GM21723 (cell line): ENCODE results near the gene UBE2D1.

ENCODE experiments used
- ATAC-seq: cut with Tn5 transposase; IDR thresholded peaks from one replicate; pipeline ENCODE4 v1.9.1; 2021; ENCODE audit warnings: mild to moderate bottlenecking, moderate library complexity; ENCODE audit not compliant: unreplicated experiment

The UBE2D1 gene

DNA sequence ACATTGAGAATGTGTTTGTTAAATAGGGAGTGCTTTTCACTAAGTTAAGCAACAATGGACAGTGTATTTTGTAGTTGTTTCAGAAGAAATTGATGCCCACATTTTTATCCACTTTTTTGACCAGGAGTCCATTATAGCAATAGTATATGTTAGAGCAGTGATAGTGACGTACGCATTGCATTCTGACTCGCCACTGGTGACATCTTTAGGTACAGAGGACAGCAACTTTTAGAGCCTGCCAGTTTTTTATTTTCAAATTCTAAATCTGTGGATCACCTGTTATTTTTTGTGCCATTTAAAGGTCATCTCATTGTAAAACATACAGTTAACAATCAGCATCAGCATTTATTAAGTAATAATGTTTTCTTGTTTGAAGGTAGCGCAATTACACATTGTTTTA, 1.4 kb downstream of the UBE2D1 start:
- ATAC-seq = no peak

GRCh38 chr10:58341422-58341821, 6.6 kb downstream of the UBE2D1 start:
- no peak for ATAC-seq

DNA sequence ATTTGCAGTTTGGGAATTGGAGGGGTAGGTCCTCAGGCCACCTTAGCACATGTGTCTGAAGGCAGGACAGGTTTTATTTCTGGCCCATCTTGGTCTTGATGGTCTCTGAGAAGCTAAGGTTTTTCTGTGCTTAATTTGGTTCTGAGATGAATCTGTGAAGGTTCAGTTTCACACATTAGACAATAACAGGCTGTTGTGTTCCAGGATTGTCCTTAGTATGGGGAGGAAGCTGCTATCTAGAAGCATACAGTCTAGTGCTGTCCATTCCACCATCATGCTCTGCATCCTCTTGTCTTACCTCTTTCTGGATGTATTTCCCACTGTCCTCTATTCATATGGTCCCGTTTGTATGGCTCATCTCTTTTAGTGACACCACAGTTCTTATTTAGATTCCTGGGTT, 7.1 kb downstream of the UBE2D1 start:
- no peak for ATAC-seq

GRCh38 chr10:58347967-58348366, 13.2 kb downstream of the UBE2D1 start:
- no peak for ATAC-seq

DNA sequence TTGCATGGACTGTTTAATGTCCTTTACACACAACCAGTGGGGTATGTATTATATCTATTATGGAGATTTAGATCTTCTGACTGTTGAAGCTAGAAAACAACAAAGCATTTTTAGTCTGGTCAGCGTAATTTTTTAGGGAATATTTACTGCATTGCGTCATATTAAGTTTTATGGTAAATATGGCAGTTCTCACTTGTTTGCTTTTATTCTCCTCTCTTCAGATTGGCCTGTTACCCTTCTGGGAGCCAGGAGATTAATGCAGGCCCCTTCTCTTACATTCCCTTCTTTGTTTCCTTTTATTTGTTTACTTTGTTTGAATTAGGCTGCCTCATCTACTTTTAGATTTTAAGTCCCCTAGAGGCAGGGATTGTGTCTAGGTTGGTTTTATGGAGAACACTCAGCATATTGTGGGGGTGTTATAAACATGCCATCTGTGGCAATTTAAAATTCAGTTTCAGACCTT, 13.8 kb downstream of the UBE2D1 start:
- ATAC-seq = no peak

- no peak for ATAC-seq
These were observed 15.2 kb downstream of the UBE2D1 start for GRCh38 chr10:58350023-58350422.

DNA sequence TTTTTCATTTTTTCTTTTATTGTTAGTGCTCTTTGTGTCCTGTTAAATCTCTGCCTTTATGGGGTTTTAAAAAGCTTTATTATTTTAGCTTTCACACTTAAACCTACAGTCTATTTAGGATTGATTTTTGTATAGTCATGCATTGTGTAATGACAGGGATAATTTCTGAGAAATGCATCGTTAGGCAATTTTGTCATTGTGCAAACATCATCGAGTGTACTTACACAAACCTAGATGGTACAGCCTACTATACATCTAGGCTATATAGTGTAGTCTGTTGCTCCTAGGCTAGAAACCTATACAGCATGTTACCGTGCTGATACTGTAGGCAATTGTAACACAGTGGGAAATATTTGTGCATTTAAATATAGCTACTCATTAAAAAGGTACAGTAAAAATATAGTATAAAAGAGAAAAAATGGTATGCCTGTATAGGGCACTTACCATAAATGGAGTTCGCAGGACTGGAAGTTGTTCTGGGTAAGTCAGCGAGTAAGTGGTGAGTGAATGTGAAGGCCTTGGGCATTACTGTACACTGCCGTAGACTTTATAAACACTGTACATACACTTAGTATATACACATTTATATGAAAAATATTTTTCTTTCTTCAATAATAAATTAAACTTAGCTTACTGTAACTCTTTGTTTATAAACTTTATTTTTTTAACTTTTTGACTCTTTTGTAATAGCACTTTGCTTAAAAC, 16.0 kb downstream of the UBE2D1 start:
- no peak for ATAC-seq

GRCh38 chr10:58351616-58352578, 17.1 kb downstream of the UBE2D1 start:
- ATAC-seq = no peak

- no peak for ATAC-seq
These were observed 18.3 kb downstream of the UBE2D1 start for GRCh38 chr10:58352956-58353610.

- no peak for ATAC-seq
These were observed 21.9 kb downstream of the UBE2D1 start for GRCh38 chr10:58356756-58357155.

- ATAC-seq = no peak
These were observed 23.6 kb downstream of the UBE2D1 start for GRCh38 chr10:58358314-58358933.

DNA sequence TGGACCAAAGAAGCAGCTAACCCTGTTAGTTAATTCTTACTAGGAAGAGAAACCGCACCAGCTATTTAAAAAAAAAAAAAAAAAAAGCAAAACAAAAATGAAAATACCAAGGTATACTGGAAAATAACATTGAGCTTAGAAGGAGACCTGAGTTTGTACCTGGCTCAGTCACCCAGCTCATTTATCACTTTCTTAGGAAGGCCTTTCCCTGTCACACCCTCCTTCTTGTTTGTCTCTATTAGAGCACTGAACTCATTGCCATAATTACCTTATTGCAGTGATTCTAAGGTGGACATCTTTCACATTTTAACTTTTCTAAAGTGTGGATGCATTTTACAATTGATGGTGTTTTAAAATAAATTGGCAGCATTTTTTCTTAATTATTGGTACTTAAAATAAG, 24.1 kb downstream of the UBE2D1 start:
- no peak for ATAC-seq

DNA sequence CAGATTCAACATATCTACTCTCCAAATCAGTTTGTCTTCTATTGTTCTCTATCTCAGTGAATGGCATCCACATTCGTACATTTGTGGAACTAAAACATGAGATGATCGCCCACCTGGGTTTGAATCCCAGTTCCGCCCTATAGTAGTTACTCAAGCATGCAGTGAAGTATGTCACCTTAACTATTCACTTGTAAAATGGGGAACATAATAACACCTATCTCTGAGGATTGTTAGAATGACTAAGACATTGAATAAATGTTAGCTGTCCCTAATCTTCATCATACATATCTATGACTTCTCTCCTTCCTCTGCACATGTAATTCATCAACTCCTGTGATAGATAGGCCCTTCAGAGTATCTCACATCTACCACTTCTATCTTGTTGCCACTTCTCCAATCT, 24.7 kb downstream of the UBE2D1 start:
- no peak for ATAC-seq

DNA sequence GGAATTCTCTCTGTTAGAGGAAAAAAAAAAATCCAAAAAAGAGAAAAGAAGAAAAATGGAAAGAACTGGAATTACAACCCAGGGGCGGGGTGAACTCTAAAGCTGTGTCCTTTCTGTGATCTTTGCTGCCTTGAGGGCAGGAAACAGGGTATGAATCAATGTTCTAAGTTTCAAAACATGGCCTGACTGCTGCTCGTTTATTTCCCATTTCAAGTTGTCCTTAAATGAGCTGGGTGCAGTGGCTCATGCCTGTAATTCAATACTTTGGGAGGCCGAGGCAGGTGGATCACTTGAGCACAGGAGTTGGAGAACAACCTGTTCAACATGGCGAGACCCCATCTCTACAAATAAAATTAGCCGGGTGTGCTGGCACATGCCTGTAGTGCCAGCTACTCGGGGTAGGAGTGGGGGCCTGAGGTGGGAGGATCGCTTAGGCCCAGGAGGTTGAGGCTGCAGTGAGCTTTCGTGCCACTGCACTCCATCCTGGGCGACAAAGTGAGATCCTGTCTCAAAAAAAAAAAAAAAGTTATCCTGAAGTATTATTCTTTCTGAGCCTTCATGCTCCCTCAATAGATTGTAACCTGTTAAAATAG, 25.7 kb downstream of the UBE2D1 start:
- no peak for ATAC-seq

GRCh38 chr10:58361353-58361752, 26.5 kb downstream of the UBE2D1 start:
- no peak for ATAC-seq

DNA sequence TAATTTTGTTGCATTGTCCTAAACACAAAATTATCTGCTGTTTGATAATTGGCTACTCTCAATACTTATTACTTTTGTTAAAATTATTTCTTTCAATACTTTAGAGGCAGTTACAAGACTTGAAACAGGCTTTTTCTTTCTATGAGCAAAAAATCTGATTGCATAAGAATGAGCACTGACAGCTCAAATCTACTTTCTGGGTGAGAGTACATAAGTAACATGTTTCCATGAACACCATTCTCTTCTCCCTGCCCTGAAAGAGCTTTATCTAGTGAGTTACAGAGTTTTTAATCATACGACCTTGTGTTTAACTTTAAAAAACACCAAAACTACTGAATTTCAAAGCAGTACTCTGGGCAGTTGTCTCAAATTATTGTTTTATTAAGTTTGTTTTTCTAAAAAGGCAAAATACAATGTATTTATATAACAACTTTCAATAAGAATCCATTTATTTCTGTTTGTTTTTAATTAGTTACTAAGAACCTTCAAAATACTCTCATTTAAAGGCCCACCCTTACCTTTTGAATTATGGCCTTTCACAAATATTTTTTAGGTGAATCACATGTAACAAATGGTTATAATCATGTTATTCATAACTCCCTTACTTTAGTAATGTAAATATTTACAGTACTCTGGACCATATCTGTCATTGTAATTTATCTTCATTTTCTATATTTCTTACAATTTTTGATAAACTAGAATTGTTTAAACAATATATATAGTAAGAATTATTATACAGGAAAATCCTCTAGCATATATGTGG, 27.4 kb downstream of the UBE2D1 start:
- ATAC-seq = no peak

DNA sequence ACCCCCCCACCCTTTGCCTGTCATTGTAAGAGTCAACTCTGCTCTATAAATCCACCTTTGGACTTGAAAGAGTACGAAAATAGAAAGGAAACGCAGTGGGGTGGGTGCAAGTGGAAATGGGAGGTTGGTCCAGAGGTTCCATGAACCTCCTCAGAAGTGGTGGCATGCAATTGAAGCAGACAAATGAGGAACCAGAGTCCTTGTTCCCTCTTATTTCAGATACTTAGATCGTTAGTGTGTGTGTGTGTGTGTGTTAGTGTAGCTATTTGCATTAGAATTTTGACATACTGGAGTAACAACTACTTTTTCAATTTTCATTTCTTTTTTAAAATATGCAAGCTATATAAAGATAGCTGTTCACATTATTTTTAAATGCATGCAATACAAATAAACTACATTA, 32.3 kb downstream of the UBE2D1 start:
- ATAC-seq = no peak

DNA sequence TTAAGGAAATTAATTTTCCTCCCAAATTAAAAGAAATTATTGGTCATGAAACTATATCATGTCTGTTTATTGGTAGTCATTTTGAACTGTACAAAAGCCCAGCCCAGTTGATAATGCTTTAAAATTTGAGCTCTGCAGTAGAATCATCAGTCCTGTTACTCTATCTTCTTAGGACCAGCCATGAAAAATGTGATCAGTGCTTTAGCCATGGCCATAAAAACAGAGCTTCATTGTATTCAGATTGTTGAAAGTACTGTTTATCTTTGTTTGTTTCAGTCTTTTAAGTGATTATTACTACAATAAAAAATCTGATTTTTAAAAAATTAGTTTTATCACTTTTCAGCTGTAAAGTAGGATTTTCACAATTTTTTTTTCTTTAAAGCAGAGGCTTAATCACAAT, 36.7 kb downstream of the UBE2D1 start:
- ATAC-seq = no peak

DNA sequence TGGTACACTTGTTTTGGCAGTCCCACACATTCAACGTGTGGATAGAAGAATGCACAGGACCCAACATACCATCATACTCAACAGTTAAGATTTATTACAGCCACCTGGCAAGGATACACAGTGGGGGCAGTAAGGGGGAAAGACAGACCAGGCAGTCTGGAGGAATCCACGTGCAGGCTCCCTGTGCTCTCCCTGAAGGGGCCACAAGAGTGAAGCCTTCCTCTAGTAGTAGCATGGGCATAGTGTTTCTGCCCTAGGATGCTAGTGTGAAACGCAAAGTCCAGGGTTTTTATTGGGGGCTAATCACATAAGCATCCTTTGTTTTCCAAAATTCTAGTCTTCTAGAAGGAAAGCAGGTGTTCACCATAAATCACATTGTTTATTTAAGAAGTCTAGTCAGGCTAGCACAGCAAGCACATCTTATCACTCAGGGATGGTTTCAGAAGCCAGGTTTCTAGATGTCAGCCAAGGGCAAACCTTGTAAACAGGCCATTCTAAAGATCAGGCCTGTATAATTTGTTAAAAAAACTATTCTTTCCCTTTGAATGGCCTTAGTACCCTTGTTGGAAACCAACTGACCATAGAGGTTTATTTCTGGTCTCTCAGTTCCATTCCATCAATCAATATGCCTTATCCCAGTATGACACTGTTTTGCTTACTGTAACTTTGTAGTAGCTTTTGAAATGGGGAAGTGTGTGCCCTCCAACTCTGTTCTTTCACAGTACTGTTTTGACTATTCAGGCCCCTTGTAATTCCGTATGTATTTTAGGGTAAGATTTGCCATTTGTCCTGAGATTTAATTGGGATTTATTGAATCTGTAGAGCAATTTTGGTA, 38.0 kb downstream of the UBE2D1 start:
- peak; percentile 69 for ATAC-seq
